GM19351 (cell line): ENCODE results near the gene SLCO3A1.
"Not testable (repeated sequence)": the region's sequence is repeated elsewhere in the genome, so short reads cannot be mapped to it uniquely, and the experiment has no call there.

Source experiments
- ATAC-seq: cut with Tn5 transposase; IDR thresholded peaks from one replicate; pipeline ENCODE4 v1.9.1; 2021; ENCODE audit warnings: mild to moderate bottlenecking, moderate library complexity; ENCODE audit not compliant: unreplicated experiment

Gene SLCO3A1

DNA sequence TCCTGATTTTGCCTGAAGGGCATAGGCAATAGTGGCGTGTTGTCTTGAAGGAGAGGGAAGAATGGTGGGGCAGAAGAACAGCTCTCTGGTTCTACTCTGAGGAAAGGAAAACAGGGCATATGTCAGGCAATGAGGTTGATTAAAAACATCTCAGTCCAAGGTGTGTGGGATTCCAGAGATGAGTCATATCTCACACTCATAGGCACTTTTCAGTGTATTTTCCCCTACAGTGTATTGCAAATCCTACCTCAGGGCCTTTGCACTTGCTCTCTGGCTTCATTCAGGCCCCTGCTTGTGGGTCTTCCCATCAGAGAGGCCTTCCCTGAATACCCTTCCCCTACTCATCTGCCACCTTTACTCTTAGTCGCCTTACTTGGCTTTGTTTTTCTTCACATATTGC is 107.8 kb downstream of the SLCO3A1 start:
- no peak for ATAC-seq

DNA sequence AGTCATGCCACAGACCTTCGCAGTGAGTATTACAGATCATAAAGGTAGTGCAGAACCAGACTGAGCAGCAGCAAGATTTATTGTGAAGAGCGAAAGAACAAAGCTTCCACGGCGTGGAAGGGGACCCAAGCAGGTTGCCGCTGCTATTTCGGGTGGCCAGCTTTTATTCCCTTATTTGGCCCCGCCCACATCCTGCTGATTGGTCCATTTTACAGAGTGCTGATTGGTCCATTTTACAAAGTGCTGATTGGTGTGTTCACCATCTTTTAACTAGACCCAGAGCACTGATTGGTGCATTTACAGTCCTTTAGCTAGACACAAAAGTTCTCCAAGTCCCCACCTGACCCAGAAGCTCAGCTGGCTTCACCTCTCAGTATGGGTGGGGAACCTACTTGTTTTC is 110.2 kb downstream of the SLCO3A1 start:
- ATAC-seq: not testable (repeated sequence)

DNA sequence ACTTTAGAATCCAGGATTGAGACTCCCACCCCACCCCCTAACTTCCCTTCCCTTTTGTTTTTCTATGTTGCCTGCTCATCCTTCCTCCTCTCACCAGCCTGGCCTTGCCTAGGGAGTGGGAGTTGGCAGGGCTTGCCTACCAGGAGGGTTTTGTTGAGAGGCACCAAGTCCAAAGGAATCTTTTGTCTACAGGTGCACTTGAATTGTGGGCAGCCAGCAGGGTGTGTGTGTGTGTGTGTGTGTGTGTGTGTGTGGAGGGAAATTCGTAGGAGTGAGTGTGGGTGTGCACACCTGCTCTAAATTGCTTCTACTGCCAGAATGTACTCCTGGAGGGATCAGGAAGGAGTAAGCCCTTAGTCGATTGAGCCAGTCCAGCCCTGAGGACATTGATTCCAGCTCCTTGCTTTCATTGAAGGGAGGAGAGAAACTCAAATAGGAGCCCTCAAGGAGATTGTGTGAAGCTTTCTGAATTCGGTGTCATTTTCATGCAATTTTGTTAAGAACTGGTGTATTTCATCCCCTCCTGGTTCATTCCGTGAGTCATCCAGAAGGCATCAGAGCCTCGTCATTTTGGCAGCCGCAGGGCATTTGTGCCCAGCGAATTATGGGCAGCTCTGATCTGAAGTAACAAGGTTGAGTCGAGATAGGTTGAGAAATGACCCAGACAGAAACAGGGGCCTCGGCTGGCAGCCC is 112.1 kb downstream of the SLCO3A1 start:
- ATAC-seq: no peak

GRCh38 chr15:91966194-91966552 is 112.7 kb downstream of the SLCO3A1 start:
- ATAC-seq: no peak

DNA sequence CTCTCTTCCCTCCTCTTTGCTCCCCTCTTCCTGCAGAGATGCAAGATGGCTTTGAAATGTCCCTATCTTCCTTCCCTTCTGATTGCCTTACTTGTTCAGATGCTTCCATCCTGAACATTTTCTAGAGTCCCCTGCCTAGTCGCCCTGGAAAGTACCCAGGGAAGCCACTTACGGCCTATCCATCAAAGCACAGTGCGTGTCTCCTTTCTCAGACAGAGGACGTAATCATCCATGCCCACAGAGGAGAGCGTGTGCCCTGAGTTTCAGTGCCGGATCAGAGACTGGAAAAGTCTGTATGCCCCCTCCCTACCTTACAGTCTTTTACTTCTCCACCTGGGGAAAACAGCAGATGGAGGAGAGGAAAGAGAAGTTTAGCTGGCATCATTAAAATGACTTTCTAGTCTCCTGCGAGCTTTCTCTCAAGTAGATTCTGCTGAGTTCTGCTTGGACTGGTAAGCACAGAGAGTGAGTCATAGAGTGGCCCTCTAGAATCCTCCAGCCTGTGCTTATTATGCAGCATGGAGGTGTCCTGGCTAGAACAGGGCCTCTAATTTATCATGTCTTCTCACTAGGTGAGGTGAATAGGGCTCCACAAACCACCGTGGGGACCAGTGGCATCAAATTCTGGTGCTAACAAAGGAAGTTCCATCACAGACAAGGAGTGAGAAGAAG is 114.6 kb downstream of the SLCO3A1 start:
- ATAC-seq: no peak

- no peak for ATAC-seq
These were observed 115.1 kb downstream of the SLCO3A1 start for GRCh38 chr15:91968610-91969009.

DNA sequence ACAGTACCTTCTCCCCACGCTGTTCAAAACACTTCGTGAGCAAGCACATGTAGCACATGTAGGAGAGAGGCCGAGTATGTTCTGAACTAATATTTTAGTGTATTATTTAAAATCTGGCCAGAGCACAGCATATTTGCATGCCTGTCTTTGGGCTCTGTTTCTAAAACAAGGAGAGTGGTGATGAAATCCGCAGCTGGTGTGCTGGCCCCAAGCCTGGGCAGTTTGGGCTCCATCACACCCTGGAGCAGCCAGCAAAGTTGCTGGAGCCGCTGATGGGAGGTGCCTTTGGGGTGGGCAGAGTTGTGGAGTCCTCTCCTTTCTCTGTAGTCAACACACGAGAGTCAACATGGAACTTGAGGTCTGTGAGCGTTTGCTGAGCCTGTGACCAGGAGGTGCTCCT is 116.6 kb downstream of the SLCO3A1 start:
- ATAC-seq: no peak

DNA sequence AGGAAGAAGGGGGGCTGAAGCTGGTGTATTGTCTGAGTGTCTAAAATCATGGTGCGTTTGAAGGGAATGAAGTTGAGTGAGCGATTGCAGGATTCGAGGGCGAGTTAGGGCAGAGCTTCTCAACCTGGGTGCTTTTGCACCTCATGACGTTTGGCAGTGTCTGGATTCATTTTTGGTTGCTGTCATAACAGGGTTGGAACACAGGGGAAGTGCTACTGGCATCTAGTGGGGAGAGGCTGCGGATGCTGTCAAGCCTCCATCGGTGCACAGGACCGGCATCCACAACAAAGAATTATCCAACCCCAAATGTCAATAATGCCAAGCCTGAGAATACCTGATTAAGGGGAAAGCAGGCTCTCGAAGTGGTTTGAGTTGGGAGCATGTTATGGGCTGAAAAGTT is 120.0 kb downstream of the SLCO3A1 start:
- ATAC-seq: no peak

DNA sequence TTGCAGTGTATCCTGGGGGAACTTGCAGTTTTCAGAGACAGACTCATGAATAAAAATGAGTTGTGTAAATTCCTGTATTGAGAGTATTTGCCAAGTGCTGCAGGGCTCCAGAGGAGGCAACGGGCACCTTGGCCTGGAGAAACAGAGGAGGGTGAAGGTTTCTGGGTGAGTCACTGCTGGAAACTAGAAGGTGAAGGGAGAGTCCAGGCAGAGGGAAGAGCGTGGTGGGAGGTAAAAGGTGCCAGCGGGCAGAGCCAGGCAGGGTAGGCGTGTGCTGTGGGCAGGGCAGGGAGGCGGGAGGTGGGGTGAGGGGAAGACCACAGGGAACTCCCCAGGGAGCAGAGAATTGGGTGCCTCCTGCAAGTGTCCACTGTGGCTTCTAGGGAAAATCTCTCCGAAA is 120.8 kb downstream of the SLCO3A1 start:
- no peak for ATAC-seq

DNA sequence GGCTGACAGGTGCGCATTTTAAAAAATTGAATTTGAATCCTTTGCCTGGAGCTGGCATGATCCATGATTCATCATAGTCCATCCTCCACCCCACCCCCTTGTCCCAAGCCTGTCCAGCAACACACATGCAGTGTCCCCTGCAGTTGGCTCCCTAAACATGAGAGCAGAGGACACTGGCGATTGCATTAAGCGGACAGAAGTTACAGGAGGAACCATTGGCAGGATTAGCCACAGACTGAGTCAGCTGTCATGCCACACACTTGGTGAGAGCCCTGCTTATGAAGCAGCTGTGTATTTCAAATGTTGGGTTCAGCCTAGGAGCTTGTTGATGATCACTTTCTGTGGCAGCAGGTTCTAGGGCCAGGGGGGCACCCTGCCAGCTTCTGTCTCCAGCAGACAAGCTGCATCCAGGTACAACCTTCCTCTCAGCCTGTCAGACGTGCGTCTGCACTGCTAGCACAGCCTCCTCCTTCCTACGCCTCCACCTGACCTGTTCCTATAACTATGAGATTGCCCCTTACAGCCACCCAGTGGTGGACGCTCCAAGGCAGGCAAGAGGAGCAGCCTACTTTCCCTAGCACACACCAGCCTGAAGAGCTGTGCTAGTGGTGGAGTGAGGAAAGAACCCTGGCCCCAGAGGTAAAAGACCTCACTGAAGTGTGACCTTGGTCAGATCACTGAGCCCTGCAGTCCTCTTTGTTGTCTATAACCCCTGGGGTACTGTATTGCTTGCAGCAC is 121.9 kb downstream of the SLCO3A1 start:
- no peak for ATAC-seq

GRCh38 chr15:91976966-91977365 is 123.5 kb downstream of the SLCO3A1 start:
- no peak for ATAC-seq

GRCh38 chr15:91980502-91981267 is 127.2 kb downstream of the SLCO3A1 start:
- ATAC-seq: no peak

GRCh38 chr15:91981821-91982800 is 128.6 kb downstream of the SLCO3A1 start:
- ATAC-seq: no peak

DNA sequence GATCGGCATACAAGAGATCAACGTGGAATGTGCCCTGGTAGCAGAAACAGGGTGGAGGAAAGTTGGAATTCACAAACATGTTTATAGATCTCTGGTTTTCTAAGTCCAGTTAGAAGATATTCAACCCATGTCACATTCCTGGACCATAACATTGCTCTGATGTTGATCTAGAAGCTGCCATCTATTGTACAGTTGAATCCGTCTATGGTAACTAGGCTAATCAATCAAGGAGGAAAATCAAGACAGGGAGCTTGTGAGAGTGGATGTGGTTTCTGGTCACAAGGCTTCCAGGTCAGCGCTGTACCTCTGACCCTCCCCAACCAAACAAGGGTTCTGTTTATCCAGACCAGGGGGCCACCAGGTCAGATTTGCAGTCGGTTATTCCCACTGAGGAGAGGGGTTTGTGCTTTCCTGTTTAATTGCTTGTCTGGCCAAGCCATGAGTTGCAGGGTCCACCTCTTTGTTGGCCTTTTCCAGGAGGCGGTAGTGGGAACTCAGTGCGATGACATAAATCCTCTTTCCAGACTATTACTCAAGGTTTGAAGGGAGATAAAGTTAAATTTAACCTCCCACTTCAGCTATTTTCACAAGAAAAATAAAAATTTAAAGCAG is 130.3 kb downstream of the SLCO3A1 start:
- ATAC-seq: no peak

GRCh38 chr15:91985297-91985696 is 131.8 kb downstream of the SLCO3A1 start:
- no peak for ATAC-seq

- ATAC-seq: no peak
These were observed 134.6 kb downstream of the SLCO3A1 start for GRCh38 chr15:91988071-91988470.

DNA sequence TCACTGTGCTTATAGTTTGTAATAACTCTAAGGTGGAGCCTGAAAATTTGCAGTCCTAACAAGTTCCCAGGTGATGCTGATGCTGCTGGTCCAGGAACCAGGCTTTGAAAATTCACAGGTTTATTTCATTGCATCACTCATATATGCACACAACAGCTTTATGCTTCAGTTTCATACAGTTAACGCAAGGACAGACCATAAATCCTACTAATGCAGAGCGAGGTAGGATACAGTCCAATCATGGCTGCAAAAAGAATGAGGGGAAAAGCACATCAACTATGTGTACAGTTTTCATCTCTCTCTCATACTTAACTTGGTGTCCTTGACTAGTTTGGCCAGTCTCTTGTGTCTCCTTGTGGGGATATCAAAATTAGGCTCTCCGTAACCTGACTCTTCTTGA is 135.1 kb downstream of the SLCO3A1 start:
- no peak for ATAC-seq

DNA sequence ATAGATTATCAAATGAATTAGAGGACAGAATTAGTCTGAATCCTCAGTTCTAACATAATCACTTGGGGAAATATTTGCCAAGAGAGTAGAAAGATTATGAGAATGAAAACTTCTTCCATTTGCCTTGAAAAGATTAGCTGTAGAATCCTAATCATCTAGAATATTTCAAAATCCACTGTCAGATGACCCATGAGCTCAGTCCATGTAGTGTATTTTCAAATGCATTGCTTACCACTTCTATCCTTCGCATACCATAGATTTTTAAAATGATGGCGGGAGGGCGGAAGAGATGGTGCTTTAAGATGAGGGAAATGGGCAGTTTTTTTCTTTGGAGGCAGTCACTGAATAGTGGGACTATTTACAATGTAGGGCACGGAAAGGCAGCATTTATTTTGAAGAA is 136.3 kb downstream of the SLCO3A1 start:
- ATAC-seq: no peak

- ATAC-seq: no peak
These were observed 139.4 kb downstream of the SLCO3A1 start for GRCh38 chr15:91992945-91993344.

GRCh38 chr15:91995146-91995545 is 141.6 kb downstream of the SLCO3A1 start:
- no peak for ATAC-seq
